Gastrocnemius medialis (tissue), 4 donors: ENCODE data around the gene PAIP2.
"Not testable (repeated sequence)": the region's sequence is repeated elsewhere in the genome, so short reads cannot be mapped to it uniquely, and the experiment has no call there.

Experiments
- POLR2A ChIP-seq, 2 donors: fragments of 450-650 bp; IDR thresholded peaks; one replicate each; pipeline ENCODE4 v1.6.1; 2017; ENCODE audit warnings: antibody characterized with exemption in 2 of 2, mild to moderate bottlenecking in 2 of 2, moderate library complexity in 2 of 2
- TF ChIP-seq, protein P1 (sequence below), 5 experiments: fragments of 450-650 bp in 3 of 5; fragments of 200-600 bp in 2 of 5; sonication (generic) in 2 of 5; IDR thresholded peaks in 4 of 5; conservative IDR thresholded peaks in 1 of 5; 1 replicate in 4 of 5; 2 replicates in 1 of 5; pipeline ENCODE4 v1.5.1; 2016 to 2019; ENCODE audit warnings: antibody characterized with exemption in 5 of 5, mild to moderate bottlenecking in 3 of 5, moderate library complexity in 3 of 5

DNA sequence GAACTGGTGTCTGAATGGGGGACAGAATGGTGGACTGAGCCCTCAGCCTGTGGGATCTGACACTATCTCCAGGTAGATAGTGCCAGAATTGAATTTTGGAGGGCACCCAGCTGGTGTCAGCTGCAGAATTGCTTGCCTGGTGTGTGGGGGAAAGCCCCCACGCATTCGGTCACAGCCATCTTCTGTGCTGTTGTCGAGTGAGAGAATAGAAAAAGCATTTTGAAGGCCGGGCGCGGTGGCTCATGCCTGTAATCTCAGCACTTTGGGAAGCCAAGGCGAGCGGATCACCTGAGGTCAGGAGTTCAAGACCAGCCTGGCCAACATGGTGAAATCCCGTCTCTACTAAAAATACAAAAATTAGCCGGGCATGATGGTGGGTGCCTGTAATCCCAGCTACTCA lies 45.3 kb downstream of the PAIP2 start:
- not testable (repeated sequence) for TF ChIP-seq POLR2A (IDR thresholded peaks at IDR 0.05)
- TF ChIP-seq, protein P1, sequence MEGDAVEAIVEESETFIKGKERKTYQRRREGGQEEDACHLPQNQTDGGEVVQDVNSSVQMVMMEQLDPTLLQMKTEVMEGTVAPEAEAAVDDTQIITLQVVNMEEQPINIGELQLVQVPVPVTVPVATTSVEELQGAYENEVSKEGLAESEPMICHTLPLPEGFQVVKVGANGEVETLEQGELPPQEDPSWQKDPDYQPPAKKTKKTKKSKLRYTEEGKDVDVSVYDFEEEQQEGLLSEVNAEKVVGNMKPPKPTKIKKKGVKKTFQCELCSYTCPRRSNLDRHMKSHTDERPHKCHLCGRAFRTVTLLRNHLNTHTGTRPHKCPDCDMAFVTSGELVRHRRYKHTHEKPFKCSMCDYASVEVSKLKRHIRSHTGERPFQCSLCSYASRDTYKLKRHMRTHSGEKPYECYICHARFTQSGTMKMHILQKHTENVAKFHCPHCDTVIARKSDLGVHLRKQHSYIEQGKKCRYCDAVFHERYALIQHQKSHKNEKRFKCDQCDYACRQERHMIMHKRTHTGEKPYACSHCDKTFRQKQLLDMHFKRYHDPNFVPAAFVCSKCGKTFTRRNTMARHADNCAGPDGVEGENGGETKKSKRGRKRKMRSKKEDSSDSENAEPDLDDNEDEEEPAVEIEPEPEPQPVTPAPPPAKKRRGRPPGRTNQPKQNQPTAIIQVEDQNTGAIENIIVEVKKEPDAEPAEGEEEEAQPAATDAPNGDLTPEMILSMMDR (IDR thresholded peaks at IDR 0.05 in 4 of 5, conservative IDR thresholded peaks at IDR 0.05 in 1 of 5): not testable (repeated sequence)
